Stimulated activated CD4-positive, alpha-beta T cell treated with anti-CD3 and anti-CD28 coated beads, Interleukin-2, amount 100 ng/mL, for 4 hours (primary cell): ENCODE results near the gene EXOC4.

Experiments
- DNase-seq: peaks from one replicate; pipeline ENCODE4 v3.0.0-alpha.2; 2020; ENCODE audit warnings: low read depth

The EXOC4 gene

GRCh38 chr7:133941496-133941895 is 688.6 kb downstream of the EXOC4 start:
- no peak for DNase-seq

- no peak for DNase-seq
These were observed 692.6 kb downstream of the EXOC4 start for GRCh38 chr7:133945497-133945896.

GRCh38 chr7:133947458-133948254 is 694.8 kb downstream of the EXOC4 start:
- no peak for DNase-seq

- no peak for DNase-seq
These were observed 695.7 kb downstream of the EXOC4 start for GRCh38 chr7:133948588-133948987.

- no peak for DNase-seq
These were observed 698.0 kb downstream of the EXOC4 start for GRCh38 chr7:133950855-133951254.

GRCh38 chr7:133955208-133955607 is 702.3 kb downstream of the EXOC4 start:
- no peak for DNase-seq

GRCh38 chr7:133957845-133958244 is 705.0 kb downstream of the EXOC4 start:
- DNase-seq, result no peak

GRCh38 chr7:133958822-133959221 is 705.9 kb downstream of the EXOC4 start:
- no peak for DNase-seq

- no peak for DNase-seq
These were observed 706.6 kb downstream of the EXOC4 start for GRCh38 chr7:133959505-133959904.

- DNase-seq, result no peak
These were observed 708.8 kb downstream of the EXOC4 start for GRCh38 chr7:133961724-133962123.

- no peak for DNase-seq
These were observed 709.8 kb downstream of the EXOC4 start for GRCh38 chr7:133962646-133963045.

- no peak for DNase-seq
These were observed 710.8 kb downstream of the EXOC4 start for GRCh38 chr7:133963629-133964028.

GRCh38 chr7:133971625-133972024 is 718.7 kb downstream of the EXOC4 start:
- no peak for DNase-seq

GRCh38 chr7:133973710-133974109 is 720.8 kb downstream of the EXOC4 start:
- DNase-seq, result no peak

GRCh38 chr7:133975130-133975529 is 722.3 kb downstream of the EXOC4 start:
- no peak for DNase-seq

GRCh38 chr7:133976140-133976539 is 723.3 kb downstream of the EXOC4 start:
- DNase-seq, result no peak

- DNase-seq, result no peak
These were observed 724.8 kb downstream of the EXOC4 start for GRCh38 chr7:133977409-133978274.

- DNase-seq, result no peak
These were observed 725.8 kb downstream of the EXOC4 start for GRCh38 chr7:133978502-133979295.

GRCh38 chr7:133980804-133981203 is 727.9 kb downstream of the EXOC4 start:
- no peak for DNase-seq

GRCh38 chr7:133983685-133984419 is 731.0 kb downstream of the EXOC4 start:
- no peak for DNase-seq

- no peak for DNase-seq
These were observed 732.4 kb downstream of the EXOC4 start for GRCh38 chr7:133985300-133985699.

GRCh38 chr7:133987582-133987981 is 734.7 kb downstream of the EXOC4 start:
- DNase-seq, result no peak
